Measurements from ENCODE around the gene SH3RF1.

Gene SH3RF1

DNA sequence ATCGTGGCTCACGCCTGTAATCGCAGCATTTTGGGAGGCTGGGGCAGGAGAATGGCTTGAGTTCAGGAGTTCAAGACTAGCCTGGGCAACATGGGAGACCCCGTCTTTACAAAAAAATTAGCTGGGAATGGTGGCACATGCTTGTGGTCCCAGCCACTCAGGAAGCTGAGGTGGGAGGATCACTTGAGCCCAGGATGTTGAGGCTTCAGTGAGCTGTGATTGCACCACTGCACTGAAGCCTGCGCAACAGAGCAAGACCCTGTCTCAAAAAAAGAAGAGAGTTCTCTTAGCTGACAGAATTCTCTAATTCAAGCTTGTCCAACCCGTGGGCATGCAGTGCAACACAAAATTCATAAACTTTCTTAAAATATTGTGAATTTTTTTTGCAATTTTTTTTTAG, 165.1 kb downstream of the SH3RF1 start:
- H3K9me2 ChIP-seq (replicated peaks; ENCODE audit: control insufficient read depth, low read length) = no peaks in the 10 kb centered on the region
- H3K4me2 ChIP-seq (ENCODE audit: low read length) = no peak overlapping the region
- no peaks in the 10 kb centered on the region for H3K27me3 ChIP-seq (ENCODE audit: control insufficient read depth, low read length)
- no peak overlapping the region for H3K4me3 ChIP-seq (ENCODE audit: low read length)
- H3F3A ChIP-seq (ENCODE audit: control insufficient read depth, insufficient read depth) = no peaks in the 10 kb centered on the region
- no peak for TF ChIP-seq CTCF (IDR thresholded peaks at IDR 0.05; ENCODE audit: low read depth, low read length, poor library complexity, severe bottlenecking)
- TF ChIP-seq EZH2phosphoT487 (IDR thresholded peaks at IDR 0.05; ENCODE audit: borderline replicate concordance, low read length) = no peak
- H3K27ac ChIP-seq (ENCODE audit: low read depth, low read length) = no peak overlapping the region
- H3K79me2 ChIP-seq (ENCODE audit: control insufficient read depth, low read length) = no peaks in the 10 kb centered on the region
- no peaks in the 10 kb centered on the region for H3K36me3 ChIP-seq (ENCODE audit: control insufficient read depth, low read length)
- no peaks in the 10 kb centered on the region for H3K9me3 ChIP-seq (ENCODE audit: control insufficient read depth, insufficient read depth, low read length)
- no peaks in the 10 kb centered on the region for H3K4me1 ChIP-seq (ENCODE audit: control insufficient read depth, low read length)
- H4K20me1 ChIP-seq (ENCODE audit: control insufficient read depth, insufficient read depth, low read depth, low read length) = no peaks in the 10 kb centered on the region

DNA sequence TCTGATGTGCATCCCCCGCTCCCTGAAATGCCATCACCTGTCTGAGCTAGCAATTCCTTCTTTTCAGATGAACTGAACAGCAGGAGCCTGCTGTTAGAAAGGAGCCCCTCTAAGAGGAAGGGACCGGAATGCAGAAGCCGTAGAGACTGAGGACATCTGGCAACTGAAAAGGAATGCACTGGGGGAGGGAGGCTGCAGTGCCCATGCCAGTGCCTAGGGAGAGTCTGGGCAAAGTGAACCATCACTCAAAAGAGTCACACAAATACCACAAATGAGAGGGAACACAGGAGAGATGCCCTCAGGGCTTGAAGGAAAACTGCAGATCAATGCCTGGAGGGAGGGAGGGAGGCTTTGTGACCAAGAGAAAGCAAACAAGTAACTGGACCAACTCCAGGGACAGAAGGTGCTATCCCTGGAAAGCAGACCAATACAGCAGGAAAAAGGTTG, 166.8 kb downstream of the SH3RF1 start:
- Histone ChIP-seq H3K79me2 (ENCODE audit: control insufficient read depth, low read length) (no peaks in the 10 kb centered on the region), H3K9me3 (ENCODE audit: control insufficient read depth, insufficient read depth, low read length) (no peaks in the 10 kb centered on the region), H3K4me2 (ENCODE audit: low read length) (no peak overlapping the region), H3F3A (ENCODE audit: control insufficient read depth, insufficient read depth) (no peaks in the 10 kb centered on the region), H3K9me2 (replicated peaks; ENCODE audit: control insufficient read depth, low read length) (no peaks in the 10 kb centered on the region), H3K27ac (ENCODE audit: low read depth, low read length) (no peak overlapping the region), H3K4me3 (ENCODE audit: low read length) (no peak overlapping the region), H3K27me3 (ENCODE audit: control insufficient read depth, low read length) (no peaks in the 10 kb centered on the region), H4K20me1 (ENCODE audit: control insufficient read depth, insufficient read depth, low read depth, low read length) (no peaks in the 10 kb centered on the region), H3K4me1 (ENCODE audit: control insufficient read depth, low read length) (peaks cover 5% of the 10 kb centered on the region), H3K36me3 (ENCODE audit: control insufficient read depth, low read length) (no peaks in the 10 kb centered on the region)
- TF ChIP-seq EZH2phosphoT487 (IDR thresholded peaks at IDR 0.05; ENCODE audit: borderline replicate concordance, low read length) (no peak), CTCF (IDR thresholded peaks at IDR 0.05; ENCODE audit: low read depth, low read length, poor library complexity, severe bottlenecking) (no peak)

DNA sequence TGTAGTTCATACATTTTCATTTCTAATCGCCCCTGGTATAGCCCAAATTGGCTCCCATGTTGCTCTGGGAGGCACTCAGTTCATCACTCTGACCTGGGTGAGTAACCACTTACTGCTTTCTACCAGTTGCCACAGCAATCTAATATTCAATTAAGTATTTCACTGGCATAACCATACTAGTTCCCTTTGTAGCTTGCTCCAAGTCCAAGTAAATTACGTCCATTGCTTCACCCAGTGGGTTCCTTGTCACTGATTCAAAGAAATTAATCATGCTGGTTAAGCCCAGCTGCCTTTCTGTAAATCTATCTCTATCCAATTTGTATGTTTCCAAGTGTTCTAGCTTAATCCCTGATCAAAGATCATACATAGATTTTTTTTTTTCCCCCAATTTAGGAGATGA, 168.7 kb downstream of the SH3RF1 start:
- Histone ChIP-seq H3K27ac (ENCODE audit: low read depth, low read length) (no peak overlapping the region), H3K79me2 (ENCODE audit: control insufficient read depth, low read length) (no peaks in the 10 kb centered on the region)

More for the DNA sequence above, 168.7 kb downstream of the SH3RF1 start:
- no peaks in the 10 kb centered on the region for H3K27me3 ChIP-seq (ENCODE audit: control insufficient read depth, low read length)
- peaks cover 19% of the 10 kb centered on the region for H3K4me1 ChIP-seq (ENCODE audit: control insufficient read depth, low read length)
- no peaks in the 10 kb centered on the region for H3K9me3 ChIP-seq (ENCODE audit: control insufficient read depth, insufficient read depth, low read length)
- no peak overlapping the region for H3K4me2 ChIP-seq (ENCODE audit: low read length)
- no peak overlapping the region for H3K4me3 ChIP-seq (ENCODE audit: low read length)
- no peaks in the 10 kb centered on the region for H3K36me3 ChIP-seq (ENCODE audit: control insufficient read depth, low read length)
- H4K20me1 ChIP-seq (ENCODE audit: control insufficient read depth, insufficient read depth, low read depth, low read length) = no peaks in the 10 kb centered on the region
- H3K9me2 ChIP-seq (replicated peaks; ENCODE audit: control insufficient read depth, low read length) = no peaks in the 10 kb centered on the region
- no peaks in the 10 kb centered on the region for H3F3A ChIP-seq (ENCODE audit: control insufficient read depth, insufficient read depth)
- no peak for TF ChIP-seq CTCF (IDR thresholded peaks at IDR 0.05; ENCODE audit: low read depth, low read length, poor library complexity, severe bottlenecking)
- TF ChIP-seq EZH2phosphoT487 (IDR thresholded peaks at IDR 0.05; ENCODE audit: borderline replicate concordance, low read length) = no peak

Measured in DOHH2 (cell line).